Measurements from ENCODE around the gene TMEM119. TPM values are rescaled to one million over a fixed set of nuclear protein-coding genes. Genes with fewer than 3 reads are reported as not detected.
A peak's percentile ranks its signal among the peaks of the same experiment; 100 is the strongest.

The TMEM119 gene
- total RNA-seq, 4 donors from 2014 or later = 9.0 to 48.8 (median 42.3) TPM

DNA sequence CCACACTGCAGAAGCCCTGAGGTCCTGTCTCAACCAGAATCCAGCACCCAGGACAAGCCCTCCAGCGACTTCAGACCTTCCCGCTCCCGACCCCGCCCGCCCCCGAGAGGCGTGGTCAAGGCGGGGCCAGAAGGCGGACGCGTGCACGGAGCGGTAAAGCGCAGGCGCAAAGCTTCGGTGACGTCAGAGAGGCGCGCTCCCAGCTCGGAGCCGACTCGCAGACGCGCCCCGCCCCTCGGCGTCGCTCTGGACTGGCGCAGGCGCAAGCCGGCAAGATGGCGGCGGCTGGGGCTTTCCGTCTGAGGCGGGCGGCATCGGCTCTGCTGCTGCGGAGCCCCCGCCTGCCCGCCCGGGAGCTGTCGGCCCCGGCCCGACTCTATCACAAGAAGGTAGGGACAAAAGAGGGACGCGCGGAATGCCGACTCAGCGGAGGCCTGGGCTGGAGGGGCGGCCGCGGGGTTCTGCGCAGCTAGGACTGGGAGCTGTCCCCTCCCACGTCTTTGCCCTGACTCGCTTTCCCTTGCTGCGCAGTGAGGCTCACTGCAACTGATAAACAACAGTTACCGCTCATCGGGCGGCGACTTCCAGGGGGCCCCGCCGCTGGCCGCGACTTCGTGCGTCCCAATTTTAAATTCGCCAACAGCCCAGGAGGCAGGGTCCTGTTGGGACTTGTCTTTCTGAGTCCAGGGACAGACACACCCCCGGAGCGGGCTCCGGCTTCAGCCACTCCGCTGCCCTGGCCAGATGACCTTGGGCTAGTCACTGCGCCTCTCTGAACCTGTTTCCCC lies 35.3 kb downstream of the TMEM119 start, which contains the start of gene ISCU:
Gene ISCU (plus strand): TSS at position 249 of the 788 bp plus-strand sequence. CDS start 27 bp downstream, at position 276.
- Histone ChIP-seq H3K27me3 (no peaks in the 10 kb centered on the region), H3K27ac (peak within 1 kb of the TSS; percentile 81 to 97 (median 97)), H3K9me3 (no peaks in the 10 kb centered on the region), H3K4me1 (peaks cover 0 to 75% (median 20%) of the 10 kb centered on the region in 4 donors), H3K36me3 (peaks cover 0 to 39% (median 16%) of the 10 kb centered on the region in 3 donors), H3K4me3 (peak within 1 kb of the TSS; percentile 81 to 97 (median 96))
- 0% methylated on average over 13 of the region's 72 CpGs; no CpG with 5 or more reads in 1 of the 2 donors for WGBS, 2 donors
- TF ChIP-seq EP300 (IDR thresholded peaks at IDR 0.05) (peak; percentile 74 to 93), POLR2A (IDR thresholded peaks at IDR 0.05) (peak; percentile 76 to 94)
- TF ChIP-seq, protein P1, sequence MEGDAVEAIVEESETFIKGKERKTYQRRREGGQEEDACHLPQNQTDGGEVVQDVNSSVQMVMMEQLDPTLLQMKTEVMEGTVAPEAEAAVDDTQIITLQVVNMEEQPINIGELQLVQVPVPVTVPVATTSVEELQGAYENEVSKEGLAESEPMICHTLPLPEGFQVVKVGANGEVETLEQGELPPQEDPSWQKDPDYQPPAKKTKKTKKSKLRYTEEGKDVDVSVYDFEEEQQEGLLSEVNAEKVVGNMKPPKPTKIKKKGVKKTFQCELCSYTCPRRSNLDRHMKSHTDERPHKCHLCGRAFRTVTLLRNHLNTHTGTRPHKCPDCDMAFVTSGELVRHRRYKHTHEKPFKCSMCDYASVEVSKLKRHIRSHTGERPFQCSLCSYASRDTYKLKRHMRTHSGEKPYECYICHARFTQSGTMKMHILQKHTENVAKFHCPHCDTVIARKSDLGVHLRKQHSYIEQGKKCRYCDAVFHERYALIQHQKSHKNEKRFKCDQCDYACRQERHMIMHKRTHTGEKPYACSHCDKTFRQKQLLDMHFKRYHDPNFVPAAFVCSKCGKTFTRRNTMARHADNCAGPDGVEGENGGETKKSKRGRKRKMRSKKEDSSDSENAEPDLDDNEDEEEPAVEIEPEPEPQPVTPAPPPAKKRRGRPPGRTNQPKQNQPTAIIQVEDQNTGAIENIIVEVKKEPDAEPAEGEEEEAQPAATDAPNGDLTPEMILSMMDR (IDR thresholded peaks at IDR 0.05) = peak in 2 of 5 experiments; percentile 27 to 40
- DNase-seq (ENCODE audit: low spot score in 2 of 2) = peak; percentile 91 to 95

DNA sequence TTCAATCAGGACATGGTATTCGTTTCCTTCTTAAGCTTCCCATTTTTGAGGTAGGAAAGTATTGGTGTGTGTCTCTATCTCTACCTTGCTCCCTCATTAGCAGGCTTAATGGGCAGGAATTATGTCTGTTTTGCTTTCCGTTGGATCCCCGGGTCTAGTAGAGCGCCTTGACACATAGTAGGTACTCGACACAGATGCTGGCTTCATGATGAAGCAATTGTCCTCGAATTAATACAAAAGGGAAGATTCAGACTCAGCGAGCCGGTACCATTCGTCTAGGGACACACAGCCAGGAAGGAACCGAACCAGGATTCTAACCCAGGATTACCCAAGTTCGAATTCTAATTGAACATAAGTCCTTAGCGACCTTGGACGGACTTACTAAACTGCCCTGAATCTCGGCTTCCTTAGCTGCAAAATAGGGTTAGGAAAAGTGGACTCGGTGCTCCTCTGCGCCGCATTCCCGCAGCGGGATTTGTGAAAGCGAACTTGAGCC lies 36.0 kb downstream of the TMEM119 start:
- no peaks in the 10 kb centered on the region for H3K9me3 ChIP-seq
- WGBS, 2 donors = 0 to 1% methylated on average over 15 to 17 of the region's 20 CpGs

DNA sequence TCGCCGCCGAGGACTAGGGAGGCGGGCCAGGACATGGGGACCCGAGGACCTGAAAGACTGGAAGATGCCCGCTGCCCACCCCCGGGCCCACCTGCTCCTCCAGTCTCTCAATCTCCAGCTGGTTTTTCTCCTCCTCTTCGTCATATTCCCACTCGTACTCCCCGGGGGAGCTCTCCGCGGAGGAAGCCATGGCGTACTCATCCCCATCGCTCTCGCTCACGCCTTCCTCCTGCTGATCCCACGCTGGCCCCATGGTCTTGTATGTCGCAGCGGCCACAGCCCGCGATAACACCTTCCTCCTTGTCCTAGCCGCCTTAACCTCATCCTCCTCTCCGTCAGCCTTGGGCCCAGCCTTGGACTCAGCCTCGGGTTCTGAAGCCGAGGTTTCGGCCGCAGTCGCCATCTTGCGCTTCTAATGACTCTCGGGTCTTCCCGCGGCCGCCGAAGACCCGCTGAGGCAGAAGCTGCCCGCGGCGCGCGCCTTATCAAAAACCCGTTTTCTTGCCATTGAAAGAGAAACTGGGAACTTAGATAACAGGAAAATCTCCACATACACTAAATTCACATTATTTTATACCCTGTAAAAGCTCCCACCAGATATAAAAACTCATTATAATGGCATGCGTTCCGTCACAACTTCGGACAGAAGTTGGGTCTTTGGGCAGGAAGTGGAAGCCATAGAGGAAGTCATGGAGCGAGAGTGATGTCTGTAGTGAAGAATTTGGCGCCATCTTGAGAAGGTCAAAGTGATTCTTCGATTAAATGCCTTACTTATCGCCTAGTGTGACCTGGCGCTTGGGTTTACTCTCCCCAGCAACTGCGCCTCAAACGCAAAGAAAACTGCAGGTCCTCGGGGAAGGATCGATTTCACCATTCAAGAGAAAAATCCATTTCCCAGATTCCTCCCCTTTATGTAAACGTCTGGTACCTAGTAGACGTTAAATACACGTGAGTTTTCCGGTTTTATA lies 36.8 kb downstream of the TMEM119 start, which contains the start of gene SART3:
Gene SART3 (minus strand): TSS at position 422 of the 968 bp plus-strand sequence. CDS start 19 bp downstream, at position 403.
- WGBS, 2 donors = 0 to 1% methylated on average over 56 to 57 of the region's 57 CpGs
- peak; percentile 54 to 73 for DNase-seq (ENCODE audit: low spot score in 2 of 2)
- H3K4me1 ChIP-seq = peaks cover 0 to 77% (median 23%) of the 10 kb centered on the region in 4 donors
- no peaks in the 10 kb centered on the region for H3K27me3 ChIP-seq
- TF ChIP-seq, protein P1 (IDR thresholded peaks at IDR 0.05) = peak in 1 of 5 experiments; percentile 25
- TF ChIP-seq EP300 (IDR thresholded peaks at IDR 0.05) (peak; percentile 88 to 97), POLR2A (IDR thresholded peaks at IDR 0.05) (peak in 1 of 2 donors; percentile 43)
- H3K27ac ChIP-seq = peak within 1 kb of the TSS; percentile 81 to 97 (median 89)
- no peaks in the 10 kb centered on the region for H3K9me3 ChIP-seq
- H3K36me3 ChIP-seq = peaks cover 0 to 27% (median 3%) of the 10 kb centered on the region in 3 donors
- H3K4me3 ChIP-seq = peak within 1 kb of the TSS; percentile 62 to 96 (median 88)

More for the DNA sequence above, 36.0 kb downstream of the TMEM119 start:
- peaks cover 0 to 77% (median 21%) of the 10 kb centered on the region in 4 donors for H3K4me1 ChIP-seq
- DNase-seq (ENCODE audit: low spot score in 2 of 2) = no peak
- H3K27ac ChIP-seq = peak overlapping the region in 3 of 4 donors; percentile 81 to 97 (median 97)
- TF ChIP-seq POLR2A (IDR thresholded peaks at IDR 0.05) (no peak), EP300 (IDR thresholded peaks at IDR 0.05) (no peak)
- TF ChIP-seq, protein P1 (IDR thresholded peaks at IDR 0.05) = no peak
- H3K27me3 ChIP-seq = no peaks in the 10 kb centered on the region
- H3K36me3 ChIP-seq = peaks cover 0 to 36% (median 11%) of the 10 kb centered on the region in 3 donors
- H3K4me3 ChIP-seq = peak overlapping the region; percentile 62 to 96 (median 88)

DNA sequence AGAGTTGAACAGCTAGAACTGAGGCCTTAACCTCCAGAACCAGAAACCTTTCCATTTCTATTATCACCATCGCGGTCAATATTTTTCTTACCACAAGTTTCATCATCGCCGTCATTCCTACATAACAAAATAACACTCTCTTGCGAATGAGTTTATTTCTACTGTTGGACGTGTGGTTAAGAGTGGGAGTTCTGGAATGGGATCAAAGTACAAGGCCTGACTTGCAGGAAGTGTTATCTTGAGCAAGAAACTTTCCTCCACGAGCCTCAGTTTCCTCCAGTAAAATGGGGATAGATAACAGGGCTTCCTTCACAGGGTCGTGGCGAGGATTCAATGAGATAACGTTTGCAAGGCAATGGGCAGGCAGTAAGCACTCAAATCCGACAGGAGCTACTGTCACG lies 37.6 kb downstream of the TMEM119 start:
- H3K27me3 ChIP-seq = no peaks in the 10 kb centered on the region
- H3K36me3 ChIP-seq = peaks cover 0 to 20% (median 0%) of the 10 kb centered on the region in 3 donors
- TF ChIP-seq EP300 (IDR thresholded peaks at IDR 0.05) = no peak
- TF ChIP-seq, protein P1 (IDR thresholded peaks at IDR 0.05) = no peak
- TF ChIP-seq POLR2A (IDR thresholded peaks at IDR 0.05) = no peak
- H3K9me3 ChIP-seq = no peaks in the 10 kb centered on the region
- WGBS, 2 donors = 0% methylated on average over 12 of the region's 12 CpGs
- H3K27ac ChIP-seq = peak overlapping the region; percentile 81 to 97 (median 89)
- no peak for DNase-seq (ENCODE audit: low spot score in 2 of 2)
- peak overlapping the region; percentile 62 to 96 (median 88) for H3K4me3 ChIP-seq
- peaks cover 0 to 75% (median 23%) of the 10 kb centered on the region in 4 donors for H3K4me1 ChIP-seq

Data from tibial nerve (tissue), 4 donors.